HEK293 (cell line): ENCODE measurements around the gene SH3PXD2B.

Experiments
- CTCF ChIP-seq: fragments of 450-650 bp; formaldehyde crosslinking; IDR thresholded peaks from 2 replicates; pipeline ENCODE4 v1.5.1; 2016; ENCODE audit warnings: missing biosample characterization, missing genetic modification characterization
- MZF1 ChIP-seq: fragments of 450-650 bp; formaldehyde crosslinking; IDR thresholded peaks from 2 replicates; pipeline ENCODE4 v1.5.1; 2017; ENCODE audit warnings: missing biosample characterization, missing genetic modification characterization, borderline replicate concordance
- PRDM10 ChIP-seq: fragments of 450-650 bp; formaldehyde crosslinking; IDR thresholded peaks from 2 replicates; pipeline ENCODE4 v1.5.1; 2016; ENCODE audit warnings: missing biosample characterization, missing genetic modification characterization
- ZBTB20 ChIP-seq: fragments of 450-650 bp; formaldehyde crosslinking; IDR thresholded peaks from 2 replicates; pipeline ENCODE4 v1.5.1; 2016; ENCODE audit warnings: missing biosample characterization, missing genetic modification characterization
- ZFP37 ChIP-seq: fragments of 450-650 bp; formaldehyde crosslinking; IDR thresholded peaks from 2 replicates; pipeline ENCODE4 v1.5.1; 2016; ENCODE audit warnings: missing biosample characterization, missing genetic modification characterization
- ZNF292 ChIP-seq: fragments of 450-650 bp; formaldehyde crosslinking; IDR thresholded peaks from 2 replicates; pipeline ENCODE4 v1.5.1; 2016; ENCODE audit warnings: low read depth, missing biosample characterization, missing genetic modification characterization, borderline replicate concordance
- ZNF555 ChIP-seq: fragments of 450-650 bp; formaldehyde crosslinking; conservative IDR thresholded peaks from 2 replicates; pipeline ENCODE4 v1.5.1; 2017; ENCODE audit warnings: missing biosample characterization, mild to moderate bottlenecking, missing genetic modification characterization, inconsistent platforms
- ZNF792 ChIP-seq: fragments of 450-650 bp; formaldehyde crosslinking; IDR thresholded peaks from 2 replicates; pipeline ENCODE4 v1.5.1; 2016; ENCODE audit warnings: missing biosample characterization, missing genetic modification characterization
- ZNF837 ChIP-seq: fragments of 450-650 bp; formaldehyde crosslinking; IDR thresholded peaks from 2 replicates; pipeline ENCODE4 v1.5.1; 2016; ENCODE audit warnings: missing biosample characterization, missing genetic modification characterization

- TF ChIP-seq CTCF (tag by site-specific recombination) (no peak), ZNF292 (tag by site-specific recombination) (no peak), ZFP37 (no peak), PRDM10 (tag by site-specific recombination) (no peak), ZNF837 (no peak), ZNF555 (no peak), ZBTB20 (tag by site-specific recombination) (no peak), MZF1 (tag by site-specific recombination) (no peak), ZNF792 (tag by site-specific recombination) (no peak)
Measured at GRCh38 chr5:172282272-172283019, 171.9 kb downstream of the SH3PXD2B start.
